GM12801 (cell line): ENCODE results near the gene RELN.

Experiments
- TF ChIP-seq, protein P1 (sequence below): IDR thresholded peaks from one replicate; pipeline ENCODE4 v1.5.1; 2011; ENCODE audit warnings: control low read depth; ENCODE audit not compliant: insufficient read length; ENCODE audit errors: extremely low read depth

The RELN gene

DNA sequence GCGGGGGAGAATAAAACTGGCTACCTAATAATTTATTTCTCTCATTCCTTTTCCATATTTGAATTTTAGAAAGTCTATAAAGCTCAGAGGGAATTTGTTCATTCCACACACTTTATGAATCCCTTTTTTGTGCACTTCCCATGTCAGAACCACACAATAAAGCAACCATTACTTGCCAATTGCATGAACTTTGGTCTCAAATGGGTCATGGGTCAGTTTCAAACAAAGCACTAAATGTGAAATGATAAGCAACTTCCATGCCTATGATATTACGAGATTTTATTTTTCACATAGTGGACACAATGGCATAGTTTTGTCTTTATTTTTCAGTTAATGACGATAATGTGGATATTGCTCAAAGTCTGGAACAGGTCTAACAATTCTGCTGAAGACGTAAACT is 18.6 kb upstream of the RELN start:
- TF ChIP-seq, protein P1, sequence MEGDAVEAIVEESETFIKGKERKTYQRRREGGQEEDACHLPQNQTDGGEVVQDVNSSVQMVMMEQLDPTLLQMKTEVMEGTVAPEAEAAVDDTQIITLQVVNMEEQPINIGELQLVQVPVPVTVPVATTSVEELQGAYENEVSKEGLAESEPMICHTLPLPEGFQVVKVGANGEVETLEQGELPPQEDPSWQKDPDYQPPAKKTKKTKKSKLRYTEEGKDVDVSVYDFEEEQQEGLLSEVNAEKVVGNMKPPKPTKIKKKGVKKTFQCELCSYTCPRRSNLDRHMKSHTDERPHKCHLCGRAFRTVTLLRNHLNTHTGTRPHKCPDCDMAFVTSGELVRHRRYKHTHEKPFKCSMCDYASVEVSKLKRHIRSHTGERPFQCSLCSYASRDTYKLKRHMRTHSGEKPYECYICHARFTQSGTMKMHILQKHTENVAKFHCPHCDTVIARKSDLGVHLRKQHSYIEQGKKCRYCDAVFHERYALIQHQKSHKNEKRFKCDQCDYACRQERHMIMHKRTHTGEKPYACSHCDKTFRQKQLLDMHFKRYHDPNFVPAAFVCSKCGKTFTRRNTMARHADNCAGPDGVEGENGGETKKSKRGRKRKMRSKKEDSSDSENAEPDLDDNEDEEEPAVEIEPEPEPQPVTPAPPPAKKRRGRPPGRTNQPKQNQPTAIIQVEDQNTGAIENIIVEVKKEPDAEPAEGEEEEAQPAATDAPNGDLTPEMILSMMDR, result no peak

DNA sequence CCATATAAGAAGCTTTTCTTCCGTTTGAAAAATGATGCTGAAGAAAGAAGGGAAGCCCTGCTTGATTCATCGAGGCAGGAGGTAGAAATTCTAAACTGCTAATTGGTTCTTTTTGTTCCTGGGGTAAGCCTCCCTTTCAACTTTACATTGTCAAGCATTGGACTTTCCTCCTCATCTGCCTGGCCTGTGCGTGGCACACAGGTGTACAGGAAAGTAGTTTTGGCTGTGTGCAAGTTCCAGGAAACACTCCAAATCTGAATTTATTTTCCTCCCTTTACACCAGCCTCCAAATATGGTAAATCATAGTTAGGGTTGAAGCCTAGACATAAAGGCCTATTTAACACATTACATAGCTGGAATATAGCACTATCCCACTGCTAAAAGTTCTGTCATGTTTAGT is 18.2 kb upstream of the RELN start:
- TF ChIP-seq, protein P1, result no peak

DNA sequence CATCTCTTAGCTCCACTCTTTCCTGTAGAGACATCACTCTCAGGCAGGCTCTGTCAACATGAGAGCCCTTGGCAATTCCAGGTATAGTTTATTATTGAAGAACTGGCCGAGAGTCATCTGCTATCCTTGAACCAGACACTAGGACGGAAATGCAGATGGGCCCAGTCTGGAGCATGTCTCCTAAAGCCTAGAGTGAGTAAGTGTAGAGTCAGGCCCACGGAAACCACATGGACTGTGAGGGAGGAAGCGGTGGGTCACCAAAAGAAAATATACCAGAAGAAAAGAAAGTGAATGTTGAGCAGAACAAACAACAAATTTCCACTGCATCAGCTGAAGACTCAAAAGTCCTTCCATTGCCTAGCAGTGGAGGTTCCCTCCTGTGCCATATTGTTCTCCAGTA is 15.7 kb upstream of the RELN start:
- TF ChIP-seq, protein P1, result no peak

DNA sequence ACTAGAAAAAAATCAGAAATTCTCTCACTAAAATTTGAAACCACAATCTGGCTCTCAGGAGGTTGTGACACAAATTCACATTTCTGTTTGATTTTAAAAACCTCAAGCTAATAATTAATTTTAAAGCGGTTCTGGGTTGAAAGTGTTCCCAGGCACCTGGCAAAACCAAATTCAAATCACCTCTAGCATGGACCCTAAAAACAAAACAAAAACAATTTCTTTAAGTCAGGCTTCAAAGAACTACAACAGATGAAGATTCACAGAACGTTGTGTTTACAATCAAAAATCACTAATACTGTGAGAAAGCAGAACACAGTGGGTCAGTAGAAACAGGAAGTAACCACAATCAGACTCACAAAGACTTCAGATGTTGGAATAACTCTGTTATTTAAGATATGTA is 7.2 kb upstream of the RELN start:
- TF ChIP-seq, protein P1, result no peak

DNA sequence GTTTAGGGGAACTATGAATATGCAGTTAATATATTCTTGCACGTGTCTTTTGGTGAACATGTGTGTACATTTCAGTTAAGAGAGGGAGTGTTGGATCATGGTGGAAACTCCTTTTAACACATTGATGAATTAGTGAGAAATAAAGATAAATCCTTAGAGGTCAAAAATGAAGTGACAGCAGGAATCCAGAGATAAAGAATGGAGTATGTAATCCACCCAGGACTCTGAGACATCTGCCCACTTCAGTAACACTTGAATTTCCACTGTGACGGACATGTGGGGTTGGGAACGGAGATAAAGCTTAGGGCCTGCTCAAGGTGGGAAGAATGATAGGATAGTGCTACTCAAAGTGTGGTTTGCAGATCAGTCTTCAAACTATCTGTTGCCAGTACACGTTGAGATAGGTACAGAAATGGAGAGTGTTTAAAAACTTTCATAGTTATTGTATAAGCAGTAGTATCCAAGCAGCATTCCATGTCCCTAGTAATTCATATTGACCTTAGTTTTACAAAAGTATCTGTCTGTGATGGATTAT is 6.6 kb upstream of the RELN start:
- TF ChIP-seq, protein P1, result no peak

DNA sequence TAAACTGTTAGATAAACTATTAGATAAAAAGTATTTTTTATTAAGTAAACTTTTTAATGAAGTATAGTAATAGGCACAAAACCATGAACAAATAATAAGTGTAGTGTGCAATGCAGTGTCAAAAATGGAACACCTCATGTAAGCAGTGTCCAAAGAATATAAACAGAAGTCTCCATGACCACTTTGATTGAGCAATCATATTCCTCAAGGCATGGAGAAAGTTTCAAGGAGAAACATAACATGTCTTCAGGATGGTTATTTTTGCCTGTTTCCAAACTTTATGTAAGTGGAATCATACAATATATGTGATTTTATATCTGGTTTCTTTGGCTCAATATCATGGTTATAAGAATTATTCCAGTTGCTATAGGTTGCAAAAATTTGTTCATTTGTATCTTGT is 6.1 kb upstream of the RELN start:
- TF ChIP-seq, protein P1, result no peak

DNA sequence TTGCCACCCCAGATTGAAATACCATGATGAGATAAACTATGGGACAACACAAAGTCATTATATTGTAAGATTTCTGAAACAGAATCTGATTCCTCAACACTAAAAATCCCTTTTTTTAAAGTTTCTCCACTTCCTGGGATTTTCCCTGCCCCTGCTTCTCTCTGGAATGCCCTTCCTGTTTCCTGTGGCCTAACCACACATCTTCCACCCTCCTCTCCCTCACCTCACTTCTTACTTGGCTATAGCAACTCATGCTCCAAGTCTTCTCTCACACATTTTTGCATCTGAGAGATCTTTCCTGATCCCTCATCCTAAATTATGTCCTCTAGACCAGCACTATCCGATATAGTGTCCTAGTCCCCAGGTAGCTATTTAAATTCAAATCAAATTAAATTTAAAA is 4.1 kb upstream of the RELN start:
- TF ChIP-seq, protein P1, result no peak

DNA sequence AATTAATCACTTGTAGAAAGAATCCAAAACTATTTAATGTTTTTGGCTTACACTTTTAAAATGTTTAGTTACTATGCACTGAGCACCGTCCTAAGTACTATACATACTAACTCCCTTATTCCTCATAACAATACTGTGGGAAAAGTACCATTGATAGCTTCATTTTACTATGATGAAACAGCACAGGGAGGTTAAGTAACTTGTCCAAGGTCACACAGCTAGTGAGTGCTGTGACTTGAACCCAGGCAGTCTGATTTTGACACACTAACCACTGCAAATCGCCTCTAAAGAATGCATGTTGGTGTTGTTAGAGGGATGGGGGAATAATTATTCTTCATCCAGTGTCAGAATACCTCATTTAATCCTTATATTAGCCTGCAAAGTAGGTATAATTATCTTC is 1.9 kb upstream of the RELN start:
- TF ChIP-seq, protein P1, result no peak
